Cerebellar cortex (tissue), 1 donor: ENCODE data around the gene LBX2.
A peak's percentile ranks its signal among the peaks of the same experiment; 100 is the strongest.

Source experiments
- DNase-seq: peaks from one replicate; pipeline ENCODE4 v3.0.0-alpha.2; 2015; ENCODE audit warnings: low spot score

LBX2 gene

GRCh38 chr2:74525717-74526648 is 26.6 kb upstream of the LBX2 start, which contains the start of gene DQX1:
TSS of gene DQX1 (minus strand) at chr2:74526231. CDS start at chr2:74525729, 502 bp downstream.
- peak; percentile 69 for DNase-seq

- DNase-seq = no peak
These were observed 25.7 kb upstream of the LBX2 start for GRCh38 chr2:74524955-74525716.

GRCh38 chr2:74524005-74524404 is 24.6 kb upstream of the LBX2 start:
- DNase-seq = no peak

- DNase-seq = no peak
These were observed 23.1 kb upstream of the LBX2 start for GRCh38 chr2:74522516-74522915.

GRCh38 chr2:74516650-74517049 is 17.2 kb upstream of the LBX2 start:
- no peak for DNase-seq

GRCh38 chr2:74515981-74516633 is 16.7 kb upstream of the LBX2 start:
- peak; percentile 22 for DNase-seq

GRCh38 chr2:74515271-74515980 is 16.0 kb upstream of the LBX2 start:
- no peak for DNase-seq

- DNase-seq = no peak
These were observed 15.2 kb upstream of the LBX2 start, which contains the start of gene TLX2 for GRCh38 chr2:74514368-74515270. TSS of gene TLX2 (plus strand) at chr2:74514450. CDS start at chr2:74514807, 357 bp downstream.

GRCh38 chr2:74513605-74514367 is 14.4 kb upstream of the LBX2 start:
- no peak for DNase-seq

GRCh38 chr2:74512744-74513604 is 13.6 kb upstream of the LBX2 start:
- no peak for DNase-seq

- no peak for DNase-seq
These were observed 11.9 kb upstream of the LBX2 start for GRCh38 chr2:74511104-74511989.

- no peak for DNase-seq
These were observed 10.9 kb upstream of the LBX2 start for GRCh38 chr2:74510272-74510671.

- peak; percentile 48 for DNase-seq
These were observed 8.6 kb upstream of the LBX2 start for GRCh38 chr2:74507926-74508520.

GRCh38 chr2:74507145-74507925 is 7.9 kb upstream of the LBX2 start, which contains the start of gene PCGF1:
TSS of gene PCGF1 (minus strand) at chr2:74507695. CDS start at chr2:74507668, 27 bp downstream.
- peak; percentile 99 for DNase-seq

- DNase-seq = no peak
These were observed 6.2 kb upstream of the LBX2 start for GRCh38 chr2:74505448-74506246.

GRCh38 chr2:74504591-74504990 is 5.2 kb upstream of the LBX2 start:
- DNase-seq = no peak
